Activated CD4-positive, CD25-positive, alpha-beta regulatory T cell (primary cell): ENCODE measurements around the gene HSD17B3.
"Not testable (repeated sequence)": the region's sequence is repeated elsewhere in the genome, so short reads cannot be mapped to it uniquely, and the experiment has no call there.

Source experiments
- DNase-seq, 4 experiments: peaks; one replicate each; lab custom pipeline; 2025; lab: John Stamatoyannopoulos, UW

HSD17B3 gene

DNA sequence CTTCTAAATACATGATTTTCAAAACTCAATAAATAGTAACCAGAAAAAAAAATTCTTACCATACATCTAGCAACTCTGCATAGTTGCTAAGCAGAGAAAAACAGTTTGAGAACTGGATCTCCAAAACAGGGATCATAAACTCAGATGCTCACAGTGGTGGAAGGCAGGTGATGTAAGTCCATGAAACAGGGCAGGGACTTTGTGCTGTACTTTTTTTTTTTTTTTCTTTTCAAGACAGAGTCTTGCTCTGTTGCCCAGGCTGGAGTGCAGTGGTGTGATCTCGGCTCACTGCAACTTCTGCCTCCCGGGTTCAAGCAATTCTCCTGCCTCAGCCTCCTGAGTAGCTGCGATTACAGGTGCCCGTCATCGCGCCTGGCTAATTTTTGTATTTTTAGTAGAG lies 5.0 kb upstream of the HSD17B3 start:
- DNase-seq: not testable (repeated sequence)

DNA sequence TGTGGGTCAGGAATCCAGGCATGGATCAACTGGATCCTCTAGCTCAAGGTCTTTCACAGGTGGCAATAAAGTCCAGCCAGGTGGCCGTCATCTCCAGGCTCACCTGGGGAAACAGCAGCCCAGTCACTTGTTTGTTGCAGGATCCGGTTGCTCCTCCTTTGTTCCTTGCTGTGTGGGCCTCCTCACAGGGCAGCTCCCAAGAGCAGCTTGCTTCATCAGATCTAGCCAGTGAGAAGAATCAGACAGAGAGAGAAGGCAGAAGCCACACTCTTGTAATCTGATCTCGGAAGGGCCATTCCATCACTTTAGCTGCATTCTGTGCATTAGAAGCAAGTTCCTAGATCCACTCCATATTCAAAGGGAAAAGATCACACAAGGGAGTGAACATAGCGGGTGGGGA lies 3.2 kb upstream of the HSD17B3 start:
- no peak for DNase-seq

DNA sequence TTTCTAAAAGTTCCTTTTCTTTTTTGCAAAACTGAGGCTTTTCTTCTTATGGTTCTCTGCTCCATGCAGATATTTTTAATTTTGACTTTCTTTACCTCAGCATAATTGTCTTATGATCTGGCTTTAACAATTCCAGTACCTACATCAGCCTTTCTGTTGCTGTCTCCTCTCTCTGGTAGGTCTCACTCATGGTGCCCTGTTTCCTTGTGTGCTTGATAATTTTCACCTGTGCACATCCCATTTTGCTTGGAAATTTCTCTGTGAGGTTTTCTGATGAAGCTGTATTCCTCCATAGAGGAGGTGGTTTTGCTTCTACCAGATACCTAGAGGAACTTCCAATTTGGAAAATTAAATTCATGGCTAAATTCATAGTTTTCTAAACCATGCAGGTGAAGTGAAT lies 2.3 kb upstream of the HSD17B3 start:
- DNase-seq: no peak

DNA sequence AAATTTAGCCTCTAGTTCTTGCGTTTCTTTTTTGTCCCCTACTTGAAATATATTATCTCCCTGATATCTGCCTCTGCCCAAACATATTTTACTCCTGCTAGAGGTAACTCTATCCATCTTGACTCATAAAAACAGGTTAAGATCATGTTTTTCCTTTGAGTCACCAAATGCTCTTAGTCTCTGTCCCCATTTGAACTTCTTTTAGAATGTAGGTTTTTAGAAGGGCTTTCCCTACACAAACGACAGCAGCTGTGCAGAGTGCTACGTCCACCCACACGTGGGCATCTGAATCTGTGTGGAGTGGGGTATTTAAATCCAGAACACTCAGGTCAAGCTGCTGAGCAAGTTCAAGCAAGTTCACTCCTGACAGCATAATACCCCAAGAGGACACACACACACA lies 2.2 kb downstream of the HSD17B3 start:
- DNase-seq: no peak

DNA sequence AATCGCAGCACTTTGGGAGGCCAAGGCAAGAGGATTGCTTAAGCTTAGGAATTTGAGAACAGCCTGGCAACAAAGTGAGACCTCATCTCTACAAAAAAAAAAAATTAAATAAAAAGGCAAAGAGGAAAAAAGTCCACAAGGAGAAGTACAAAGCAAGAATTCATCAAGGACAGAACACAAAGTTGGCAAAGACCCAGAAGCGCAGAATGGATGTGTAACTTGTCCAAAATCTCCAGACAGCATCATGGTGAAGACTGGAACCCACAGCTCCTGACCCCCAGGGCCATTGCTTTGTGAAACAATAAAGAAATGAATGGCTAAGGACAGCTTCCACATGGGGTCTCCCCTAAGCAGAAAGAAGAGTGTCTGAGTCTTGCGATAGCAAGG lies 7.8 kb downstream of the HSD17B3 start:
- no peak for DNase-seq

DNA sequence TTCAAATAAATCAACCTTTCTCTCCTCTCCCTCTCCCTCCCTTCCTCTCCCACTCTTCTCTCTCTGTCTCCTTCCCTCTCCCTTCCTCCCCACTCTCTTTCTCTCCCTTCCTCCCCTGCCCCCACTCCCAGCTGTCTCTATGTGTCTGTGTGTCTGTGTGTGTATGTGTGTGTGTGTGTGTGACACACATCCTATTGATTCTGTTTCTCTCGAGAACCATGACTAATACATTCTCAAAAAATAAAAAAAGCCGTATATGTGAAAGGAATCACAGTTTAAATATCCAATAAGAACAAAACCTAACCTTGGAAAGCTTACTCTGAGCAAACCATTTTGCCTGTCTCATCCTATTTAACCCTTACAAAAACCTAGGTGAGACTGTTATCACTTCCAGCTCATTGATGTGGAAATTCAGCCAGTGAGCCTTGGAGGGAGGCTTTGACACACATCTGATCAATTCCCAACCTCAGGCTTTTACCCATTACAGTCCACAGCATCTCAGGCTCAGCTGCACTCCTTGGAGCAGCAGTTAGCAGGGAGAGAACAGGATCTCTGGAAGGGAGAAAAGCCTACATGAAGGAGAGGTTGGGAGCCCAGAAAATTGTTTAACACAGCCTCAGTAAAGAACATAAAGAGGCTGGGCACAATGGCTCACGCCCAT lies 8.3 kb downstream of the HSD17B3 start:
- DNase-seq: no peak

DNA sequence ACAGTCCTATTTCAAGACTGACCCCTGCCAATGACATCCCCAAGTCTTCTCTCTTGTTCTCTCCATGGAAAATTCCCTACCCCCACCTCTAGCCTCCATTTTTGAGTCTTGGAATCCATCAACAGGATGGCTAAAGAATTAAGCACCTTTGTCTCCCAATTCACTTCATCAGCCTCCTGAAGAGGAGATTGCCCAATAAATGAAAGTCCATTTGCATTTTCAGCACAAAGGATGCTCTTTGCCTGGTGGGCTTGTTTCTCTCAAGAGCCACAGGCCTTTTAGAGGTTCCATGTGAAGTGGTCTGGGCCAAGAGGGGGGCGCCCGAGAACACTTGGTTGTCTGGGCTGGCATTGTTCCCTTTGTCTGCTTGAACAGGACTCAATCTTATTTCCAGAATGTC lies 12.6 kb downstream of the HSD17B3 start:
- no peak for DNase-seq

DNA sequence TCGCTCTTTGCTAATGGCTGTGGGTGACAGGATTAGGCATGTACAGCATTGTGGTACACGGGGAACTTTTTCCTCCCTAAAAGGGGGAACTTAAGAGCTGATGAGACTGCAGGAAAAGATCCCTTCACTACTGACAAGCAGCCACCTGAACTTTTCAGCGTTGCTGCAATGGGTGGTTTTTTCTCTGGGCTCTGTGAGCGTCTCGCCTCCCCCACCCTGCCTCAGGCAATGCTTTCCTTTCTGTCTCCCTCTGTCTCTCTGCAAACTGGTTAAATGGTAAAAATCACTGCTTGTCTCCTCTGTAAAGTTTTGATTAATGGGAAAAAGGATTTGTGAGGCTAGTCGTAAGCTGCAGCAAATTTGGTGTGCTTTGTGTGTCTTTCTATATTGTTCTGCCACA lies 20.3 kb downstream of the HSD17B3 start:
- no peak for DNase-seq

DNA sequence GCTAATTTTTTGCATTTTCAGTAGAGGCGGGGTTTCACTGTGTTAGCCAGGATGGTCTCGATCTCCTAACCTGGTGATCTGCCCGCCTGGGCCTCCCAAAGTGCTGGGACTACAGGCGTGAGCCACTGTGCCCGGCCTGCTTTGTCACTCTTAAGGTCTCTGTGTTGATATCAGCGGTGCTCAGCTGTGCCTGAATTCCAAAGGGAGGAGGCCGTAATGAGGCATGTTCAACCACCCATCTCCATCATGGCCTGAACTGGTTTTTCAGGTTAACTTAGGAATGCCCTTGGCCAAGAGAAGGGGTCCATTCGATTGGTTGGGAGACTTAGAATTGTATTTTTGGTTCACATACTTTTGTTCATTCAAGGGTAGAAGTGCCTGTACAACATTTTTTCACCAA lies 22.0 kb downstream of the HSD17B3 start:
- DNase-seq: no peak

DNA sequence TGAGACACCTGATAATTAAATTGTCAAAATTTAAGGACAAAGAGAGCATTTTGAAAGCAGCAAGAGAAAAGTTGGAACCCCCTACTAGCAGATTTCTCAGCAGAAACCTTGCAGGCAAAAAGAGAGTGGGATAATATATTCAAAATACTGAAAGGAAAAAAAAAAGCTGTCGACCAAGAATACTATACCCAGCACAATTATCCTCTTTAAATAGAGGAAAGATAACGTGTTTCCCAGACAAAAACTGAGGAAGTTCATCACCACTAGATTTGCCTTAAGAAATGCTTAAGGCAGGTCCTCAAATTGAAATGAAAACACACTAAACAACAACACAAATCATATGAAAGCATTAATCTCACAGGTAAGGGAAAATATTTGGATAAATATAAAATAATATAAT lies 27.0 kb downstream of the HSD17B3 start:
- no peak for DNase-seq

DNA sequence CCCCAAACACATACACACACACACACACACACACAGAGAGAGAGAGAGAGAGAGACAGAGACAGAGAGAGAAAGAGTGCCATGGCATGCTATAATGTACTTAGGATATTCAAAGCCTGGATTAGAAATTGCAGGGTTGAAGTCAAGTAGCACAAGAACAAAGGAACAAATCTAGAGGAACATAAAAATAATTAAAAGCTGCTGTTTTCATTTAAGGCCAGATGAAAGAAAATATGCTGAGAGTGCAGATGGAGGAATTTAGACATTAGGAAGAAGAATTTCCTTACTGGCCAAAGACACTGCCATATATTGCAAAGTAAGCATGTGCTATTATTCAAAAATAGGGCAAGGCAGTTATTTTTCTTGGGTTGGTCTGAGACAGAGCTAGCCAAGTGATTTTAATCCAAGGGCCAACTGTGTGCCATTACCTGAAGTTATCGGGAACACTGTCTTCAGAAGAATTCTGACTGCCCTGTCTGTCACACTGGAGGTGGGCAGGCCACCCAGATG lies 31.7 kb downstream of the HSD17B3 start:
- no peak for DNase-seq

DNA sequence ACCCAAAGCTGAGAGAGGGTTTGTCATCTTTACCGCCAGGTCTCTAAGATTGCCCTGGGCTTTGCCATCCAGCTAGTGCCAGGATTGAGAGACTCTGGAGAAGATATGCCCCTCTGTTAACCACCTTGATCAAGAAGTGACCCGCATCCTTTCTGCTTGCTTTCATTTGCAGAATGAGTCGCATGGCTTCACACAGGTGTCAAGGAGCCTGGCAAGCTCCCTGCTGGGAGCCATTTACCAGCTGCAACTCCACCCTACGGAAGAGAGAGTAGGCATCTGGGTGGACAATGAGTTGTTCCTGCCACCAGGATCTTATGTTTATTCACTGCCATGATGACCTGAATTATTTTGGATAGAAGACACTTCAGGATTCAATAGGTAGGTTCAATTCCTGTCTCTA lies 43.0 kb downstream of the HSD17B3 start:
- DNase-seq: no peak

DNA sequence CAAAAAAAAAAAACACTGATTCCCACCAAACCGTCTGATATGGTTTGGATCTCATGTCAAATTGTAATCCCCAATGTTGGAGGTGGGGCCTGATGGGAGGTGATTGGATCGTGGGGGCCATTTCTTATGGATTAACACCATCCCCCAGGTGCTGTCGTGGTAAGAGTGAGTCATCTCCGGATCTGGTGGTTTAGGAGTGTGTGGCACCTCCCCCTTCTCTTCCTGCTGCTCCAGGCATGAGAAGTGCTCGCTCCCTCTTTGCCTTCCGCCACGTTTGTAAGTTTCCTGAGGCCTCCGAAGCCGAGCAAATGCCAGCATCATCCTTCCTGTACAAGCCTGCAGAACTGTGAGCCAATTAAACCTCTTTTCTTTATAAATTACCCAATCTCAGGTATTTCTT lies 45.2 kb downstream of the HSD17B3 start:
- DNase-seq: no peak

DNA sequence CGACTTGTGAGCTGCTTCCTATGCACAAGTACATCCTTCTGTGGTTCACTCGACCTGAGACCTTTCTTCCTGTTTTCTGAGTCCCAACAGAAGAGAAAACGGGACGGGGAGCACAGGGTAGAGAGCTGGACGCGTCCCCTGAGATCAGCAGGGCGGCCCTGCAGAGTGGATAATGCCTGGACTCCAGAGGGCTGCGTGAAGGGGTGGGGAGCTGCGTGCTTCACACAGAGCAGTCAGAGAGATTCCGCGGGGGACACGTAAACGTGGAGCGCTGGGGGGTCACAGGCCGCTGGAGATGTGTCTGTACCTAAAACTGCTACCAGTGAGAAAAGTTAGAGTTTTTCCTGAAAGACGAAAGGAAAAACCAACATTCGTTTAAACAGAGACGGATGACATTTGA lies 46.3 kb downstream of the HSD17B3 start:
- DNase-seq: no peak

DNA sequence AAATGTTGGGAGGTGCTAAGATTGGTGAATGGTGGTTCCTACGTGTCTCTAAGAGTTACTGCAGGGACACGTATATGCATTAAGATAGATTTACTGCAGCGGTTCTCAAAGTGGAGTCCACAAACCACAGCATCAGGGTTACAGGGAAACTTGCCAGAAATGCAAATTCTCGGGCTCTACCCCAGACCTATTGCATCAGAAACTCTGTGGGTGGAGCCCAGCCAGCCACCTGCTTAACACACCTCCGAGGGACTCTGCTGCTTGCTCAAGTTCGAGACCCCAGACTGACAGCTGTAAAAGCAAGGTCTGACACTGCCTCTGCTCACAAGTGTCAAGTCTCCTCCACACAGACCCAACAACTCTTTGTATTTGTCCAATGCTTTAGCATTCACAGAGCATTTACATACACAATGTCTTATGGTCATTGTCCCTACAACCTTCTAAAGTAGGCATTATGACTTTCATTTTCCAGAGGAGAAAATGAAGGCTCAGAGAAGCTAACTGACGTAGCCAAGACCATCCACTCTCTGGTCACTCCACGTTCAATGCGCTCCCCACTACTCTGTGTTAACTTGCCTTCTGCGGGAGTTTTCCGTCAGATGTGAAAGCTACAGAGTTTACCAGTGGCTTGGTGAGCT lies 48.8 kb downstream of the HSD17B3 start:
- no peak for DNase-seq

DNA sequence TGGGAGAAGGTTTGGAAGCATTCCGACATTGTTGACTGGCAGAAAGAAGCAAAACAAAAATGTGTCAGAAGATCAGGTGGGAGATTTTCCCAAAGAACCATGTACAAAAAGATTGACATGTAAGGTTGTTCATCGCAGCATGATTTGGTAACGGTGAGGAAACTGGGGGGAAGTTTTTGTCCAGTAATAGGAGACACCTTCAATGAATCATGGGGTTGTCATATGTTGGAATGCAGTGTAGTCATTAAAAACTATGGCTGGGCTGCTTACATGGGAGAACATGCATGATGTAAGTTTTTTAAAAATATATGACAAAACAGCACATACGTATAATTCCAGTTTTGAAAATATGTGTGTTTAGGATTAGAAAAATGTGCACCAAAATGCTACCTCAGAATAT lies 50.5 kb downstream of the HSD17B3 start:
- no peak for DNase-seq

DNA sequence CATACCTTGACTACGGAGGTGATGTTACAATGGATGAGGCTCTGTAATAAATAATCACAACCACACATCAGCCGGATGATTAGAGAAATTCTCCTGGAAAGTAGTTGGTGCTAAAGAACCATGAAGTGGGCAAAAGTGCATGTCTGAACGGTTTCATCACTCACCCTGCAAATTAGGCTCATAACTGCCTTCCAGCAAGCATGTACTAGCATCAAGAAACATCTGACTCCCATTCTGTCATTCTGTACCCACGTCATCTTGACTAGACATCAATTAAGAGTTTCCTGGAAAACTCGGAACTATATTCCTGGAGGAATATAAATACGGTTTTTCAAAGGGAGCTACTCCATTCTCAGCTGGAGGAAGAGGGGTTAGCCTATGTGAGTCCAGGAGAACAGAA lies 52.2 kb downstream of the HSD17B3 start:
- no peak for DNase-seq

DNA sequence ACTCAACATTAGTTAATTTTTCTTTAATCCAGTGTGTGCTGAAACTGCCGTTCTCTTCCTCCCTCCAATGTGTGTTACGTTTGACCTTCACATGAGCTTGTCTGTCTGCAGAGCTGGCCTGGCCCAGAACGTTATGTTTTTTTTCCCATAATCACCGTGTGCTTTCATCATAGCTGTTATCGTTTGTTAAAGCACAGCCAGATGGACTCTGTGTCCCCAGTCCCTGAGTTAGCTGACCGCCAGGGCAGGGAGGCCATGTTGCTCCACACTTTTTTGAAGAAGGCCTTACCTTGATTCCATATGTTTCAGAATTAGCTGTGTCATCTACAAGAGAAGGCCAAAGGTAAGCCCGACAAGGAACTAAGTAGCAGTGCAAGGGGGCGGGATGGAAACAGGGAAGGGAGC lies 55.7 kb downstream of the HSD17B3 start:
- no peak for DNase-seq

DNA sequence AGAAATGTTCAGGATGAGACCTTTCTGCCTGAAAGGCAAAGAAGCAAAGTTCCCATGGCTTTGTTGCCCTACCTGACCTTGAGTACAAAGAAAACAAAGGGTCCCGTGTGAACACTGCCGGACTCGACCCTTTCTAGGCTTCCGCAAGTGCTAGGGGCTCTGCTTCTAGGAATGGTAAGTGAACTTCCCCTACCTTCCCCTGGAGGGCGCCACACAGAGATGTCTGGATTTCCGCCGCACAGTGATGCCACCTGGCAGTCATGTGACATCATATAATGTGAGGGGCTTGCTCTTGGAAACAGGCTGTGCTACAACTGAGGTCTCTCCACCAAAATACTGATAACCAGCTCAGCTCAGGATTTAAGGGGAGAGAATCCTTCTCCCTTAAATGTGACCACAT lies 56.6 kb downstream of the HSD17B3 start:
- DNase-seq: no peak

DNA sequence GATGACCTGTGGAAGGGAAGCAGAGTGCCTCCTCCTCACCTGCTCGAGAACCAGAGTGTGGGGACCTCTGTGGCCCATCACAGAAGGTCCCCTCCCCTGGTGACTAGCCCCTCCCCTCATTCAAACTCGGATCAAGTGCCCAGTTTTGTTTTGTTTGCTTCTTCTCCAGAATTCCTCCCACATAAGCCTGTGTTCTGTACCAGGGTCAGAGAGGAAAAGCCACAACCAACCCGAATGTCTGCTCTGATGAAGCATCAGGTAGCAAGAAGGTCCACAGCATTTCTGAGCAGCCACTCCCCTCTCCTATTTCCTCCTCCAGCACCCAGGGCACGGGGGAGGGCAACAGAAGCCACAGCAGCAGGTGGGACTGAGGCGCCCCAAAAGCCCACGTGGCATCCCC lies 58.2 kb downstream of the HSD17B3 start:
- no peak for DNase-seq

DNA sequence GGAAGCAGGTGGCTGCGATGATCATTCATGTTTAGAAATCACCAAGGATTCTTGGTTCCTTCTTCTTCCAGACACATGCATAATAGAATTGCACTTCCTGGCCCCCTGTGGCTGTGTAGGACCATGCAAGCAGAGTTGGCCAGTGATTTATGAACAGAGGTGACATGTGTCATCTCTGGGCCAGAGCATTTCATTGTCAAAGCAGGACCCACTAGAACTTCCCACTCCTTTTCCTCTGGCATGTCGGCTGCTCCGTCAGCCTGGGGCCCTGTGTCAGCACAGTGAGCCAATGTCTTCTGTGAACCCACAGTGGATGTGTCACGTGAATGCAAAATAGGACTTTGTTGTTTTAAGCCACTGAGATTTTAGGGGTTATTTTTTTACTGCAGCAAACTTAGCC lies 59.2 kb downstream of the HSD17B3 start:
- no peak for DNase-seq

DNA sequence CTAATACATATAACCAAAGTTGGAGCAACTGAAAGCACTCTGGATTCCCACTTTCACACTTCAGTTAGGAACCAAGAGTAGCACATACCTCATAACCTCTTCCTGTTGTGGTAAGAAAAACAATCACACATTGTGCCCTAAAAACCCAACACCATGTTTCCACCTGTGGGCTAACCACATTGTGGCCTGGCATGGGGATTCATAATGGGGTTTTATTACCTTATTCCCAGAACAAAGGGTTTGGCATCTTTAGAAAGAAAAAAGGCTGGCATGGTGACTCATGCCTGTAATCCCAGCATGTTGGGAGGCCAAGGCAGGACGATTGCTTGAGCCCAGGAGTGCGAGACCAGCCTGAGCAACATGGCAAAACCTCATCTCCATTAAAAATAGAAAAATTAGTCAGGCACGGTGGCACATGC lies 60.6 kb downstream of the HSD17B3 start:
- DNase-seq: no peak

DNA sequence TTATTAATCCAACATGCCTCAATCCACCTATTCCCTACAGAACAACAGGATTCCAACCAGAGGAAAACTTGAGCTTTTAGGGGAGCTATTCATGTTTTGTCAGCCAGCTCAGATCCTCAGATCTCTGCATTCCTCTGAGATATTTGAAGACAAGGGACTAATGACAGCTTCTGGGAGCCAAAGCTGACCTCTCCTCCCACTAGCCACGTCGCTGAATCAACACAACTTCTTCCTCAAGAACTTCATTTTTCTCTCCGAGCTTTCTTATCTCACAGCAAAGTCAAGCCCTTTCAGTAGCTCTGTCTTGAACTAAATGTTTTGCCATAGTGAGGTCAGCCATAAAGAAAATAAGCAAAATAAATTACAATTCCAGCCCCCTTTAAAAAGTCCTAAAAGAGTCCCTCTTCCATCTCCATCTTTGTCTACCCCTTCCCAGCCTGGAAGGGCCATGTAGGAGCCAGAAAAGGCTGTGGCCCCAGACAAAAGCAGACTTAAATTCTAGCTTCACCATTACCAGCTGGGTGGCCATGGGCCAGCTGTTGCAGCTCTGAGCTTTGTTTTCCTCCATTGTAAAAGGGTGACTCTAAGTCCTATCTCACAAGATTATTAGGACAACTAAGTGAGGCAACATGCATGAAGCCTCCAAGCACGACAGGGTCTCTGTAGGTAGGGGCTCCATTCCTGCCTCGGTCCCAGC lies 65.0 kb downstream of the HSD17B3 start:
- no peak for DNase-seq
